Activated CD8-positive, alpha-beta memory T cell treated with anti-CD3 and anti-CD28 coated beads, Interleukin-2, amount 10 ng/mL, durations not matched to agents 7 days and 5 days (primary cell): ENCODE measurements around the gene TSPAN10. TPM values are rescaled to one million over a fixed set of nuclear protein-coding genes. Genes with fewer than 3 reads are reported as not detected.
"Not testable (repeated sequence)": the region's sequence is repeated elsewhere in the genome, so short reads cannot be mapped to it uniquely, and the experiment has no call there.

ENCODE experiments used
- ATAC-seq: fragments of 150-1000 bp; cut with Tn5 transposase; one replicate; pipeline ENCODE4 v1.10.0; 2021; ENCODE audit warnings: moderate library complexity
- CTCF ChIA-PET: fragments of 350-600 bp; sonication (Branson Sonifier 250); formaldehyde crosslinking; loops from one replicate; lab custom pipeline; 2021; ENCODE audit warnings: antibody characterized with exemption; lab: Charles Lee
- DNase-seq: peaks from one replicate; pipeline ENCODE4 v3.0.0-alpha.2; 2020
- H3K27ac Mint-ChIP-seq: one replicate; pipeline ENCODE4 v1.8.0; 2021; ENCODE audit warnings: mild to moderate bottlenecking, mixed read lengths
- H3K27me3 Mint-ChIP-seq: one replicate; pipeline ENCODE4 v1.8.0; 2021; ENCODE audit warnings: mixed read lengths
- H3K36me3 Mint-ChIP-seq: one replicate; pipeline ENCODE4 v1.8.0; 2021; ENCODE audit warnings: mild to moderate bottlenecking, mixed read lengths
- H3K4me1 Mint-ChIP-seq: one replicate; pipeline ENCODE4 v1.8.0; 2021; ENCODE audit warnings: mixed read lengths
- H3K4me3 Mint-ChIP-seq: one replicate; pipeline ENCODE4 v1.8.0; 2021; ENCODE audit warnings: mild to moderate bottlenecking, moderate library complexity, mixed read lengths
- H3K9me3 Mint-ChIP-seq: one replicate; pipeline ENCODE4 v1.8.0; 2022; ENCODE audit warnings: low read depth, mixed read lengths
- total RNA-seq, 2 experiments: library from RNA; stranded (reverse); gene quantifications; one replicate each; pipeline ENCODE4 v1.2.3, GENCODE V29; 2021

Gene TSPAN10
- total RNA-seq, 2 experiments from 2014 or later: 0.23 to 0.26 TPM

GRCh38 chr17:81673561-81674258 is 36.7 kb downstream of the TSPAN10 start:
- DNase-seq (no peak), ATAC-seq (no peak)
- peaks cover 29% of the 10 kb centered on the region for H3K36me3 Mint-ChIP-seq
- H3K27ac Mint-ChIP-seq: no peak overlapping the region
- peaks cover 10% of the 10 kb centered on the region for H3K4me1 Mint-ChIP-seq
- H3K9me3 Mint-ChIP-seq: no peaks in the 10 kb centered on the region
- H3K4me3 Mint-ChIP-seq: no peak overlapping the region
- no peaks in the 10 kb centered on the region for H3K27me3 Mint-ChIP-seq
- CTCF ChIA-PET: interaction anchor here (1.0 kb wide), 1 partner anchor 38 kb away, joined by 3 read pairs; no protein-coding TSS in a partner anchor

GRCh38 chr17:81675515-81676221 is 38.7 kb downstream of the TSPAN10 start:
- H3K27me3 Mint-ChIP-seq, H3K4me3 Mint-ChIP-seq, H3K4me1 Mint-ChIP-seq, H3K9me3 Mint-ChIP-seq, H3K27ac Mint-ChIP-seq, ATAC-seq: not testable (repeated sequence)
- H3K36me3 Mint-ChIP-seq: peaks cover 20% of the 10 kb centered on the region
- CTCF ChIA-PET: interaction anchor here (0.6 to 2.1 kb wide), 10 partner anchors 9 to 1102 kb away, joined by 3 to 7 read pairs (median 4); partner anchors contain the start of gene MRPL12
- DNase-seq: peak; percentile 55

GRCh38 chr17:81676906-81677305 is 39.9 kb downstream of the TSPAN10 start:
- H3K9me3 Mint-ChIP-seq: no peaks in the 10 kb centered on the region
- CTCF ChIA-PET: interaction anchor here (1.4 to 2.1 kb wide), 2 partner anchors 9 to 25 kb away, joined by 5 to 7 read pairs; partner anchors contain the start of gene MRPL12
- DNase-seq (no peak), ATAC-seq (no peak)
- H3K27ac Mint-ChIP-seq: no peak overlapping the region
- no peaks in the 10 kb centered on the region for H3K27me3 Mint-ChIP-seq
- no peak overlapping the region for H3K4me3 Mint-ChIP-seq
- H3K36me3 Mint-ChIP-seq: peaks cover 13% of the 10 kb centered on the region
- peaks cover 4% of the 10 kb centered on the region for H3K4me1 Mint-ChIP-seq

- Mint-ChIP-seq H3K9me3 (no peaks in the 10 kb centered on the region), H3K27me3 (no peaks in the 10 kb centered on the region), H3K36me3 (peaks cover 1% of the 10 kb centered on the region), H3K4me3 (no peak overlapping the region), H3K4me1 (peaks cover 20% of the 10 kb centered on the region), H3K27ac (no peak overlapping the region)
- no peak for DNase-seq
- CTCF ChIA-PET: no interaction called here
- ATAC-seq: no peak
These were observed 43.2 kb downstream of the TSPAN10 start for GRCh38 chr17:81680150-81680549.

- no peak for ATAC-seq
- H3K9me3 Mint-ChIP-seq: no peaks in the 10 kb centered on the region
- no peak for DNase-seq
- CTCF ChIA-PET: interaction anchor here (2.3 kb wide), 1 partner anchor 16 kb away, joined by 7 read pairs; the partner anchor contains the start of genes CCDC137 and OXLD1
- no peak overlapping the region for H3K4me3 Mint-ChIP-seq
- H3K27me3 Mint-ChIP-seq: no peaks in the 10 kb centered on the region
- H3K4me1 Mint-ChIP-seq: peaks cover 32% of the 10 kb centered on the region
- peaks cover 10% of the 10 kb centered on the region for H3K36me3 Mint-ChIP-seq
- H3K27ac Mint-ChIP-seq: no peak overlapping the region
These were observed 44.7 kb downstream of the TSPAN10 start for GRCh38 chr17:81681672-81682071.

GRCh38 chr17:81682565-81683207 is 45.7 kb downstream of the TSPAN10 start:
- Mint-ChIP-seq H3K36me3 (peaks cover 18% of the 10 kb centered on the region), H3K27ac (peak overlapping the region; percentile 83), H3K27me3 (no peaks in the 10 kb centered on the region), H3K4me3 (peak overlapping the region; percentile 81), H3K9me3 (no peaks in the 10 kb centered on the region), H3K4me1 (peaks cover 32% of the 10 kb centered on the region)
- DNase-seq (no peak), ATAC-seq (no peak)
- CTCF ChIA-PET: interaction anchor here (1.2 to 2.3 kb wide), 6 partner anchors 15 to 31 kb away, joined by 3 to 10 read pairs (median 7); partner anchors contain the start of genes CCDC137, MRPL12 and OXLD1

GRCh38 chr17:81683208-81683583 is 46.2 kb downstream of the TSPAN10 start:
- CTCF ChIA-PET: interaction anchor here (0.6 to 2.3 kb wide), 9 partner anchors 15 to 168 kb away, joined by 3 to 10 read pairs (median 6); partner anchors contain the start of genes CCDC137, MRPL12 and OXLD1
- peak overlapping the region; percentile 83 for H3K27ac Mint-ChIP-seq
- peak overlapping the region; percentile 81 for H3K4me3 Mint-ChIP-seq
- peaks cover 18% of the 10 kb centered on the region for H3K36me3 Mint-ChIP-seq
- ATAC-seq: no peak
- H3K4me1 Mint-ChIP-seq: peaks cover 32% of the 10 kb centered on the region
- no peaks in the 10 kb centered on the region for H3K27me3 Mint-ChIP-seq
- no peak for DNase-seq
- H3K9me3 Mint-ChIP-seq: no peaks in the 10 kb centered on the region

GRCh38 chr17:81683584-81684441 is 46.8 kb downstream of the TSPAN10 start, which contains the start of the genes ARL16 and HGS:
ARL16 (minus strand) TSS chr17:81683797; CDS start chr17:81683753, 44 bp downstream.
HGS (plus strand) TSS chr17:81684011; CDS start chr17:81684067, 56 bp downstream.
- Mint-ChIP-seq H3K27me3 (no peaks in the 10 kb centered on the region), H3K4me3 (peak within 1 kb of the TSS; percentile 81), H3K9me3 (no peaks in the 10 kb centered on the region), H3K36me3 (peaks cover 18% of the 10 kb centered on the region), H3K27ac (peak within 1 kb of the TSS; percentile 83), H3K4me1 (peaks cover 32% of the 10 kb centered on the region)
- DNase-seq: peak; percentile 98
- peak; percentile 98 for ATAC-seq
- CTCF ChIA-PET: interaction anchor here (0.6 to 2.3 kb wide), 11 partner anchors 8 to 354 kb away, joined by 3 to 10 read pairs (median 5); partner anchors contain the start of genes CCDC137, DCXR, MRPL12 and OXLD1

GRCh38 chr17:81684442-81684911 is 47.5 kb downstream of the TSPAN10 start:
- H3K9me3 Mint-ChIP-seq: no peaks in the 10 kb centered on the region
- peaks cover 32% of the 10 kb centered on the region for H3K4me1 Mint-ChIP-seq
- CTCF ChIA-PET: interaction anchor here (0.7 to 2.2 kb wide), 9 partner anchors 9 to 353 kb away, joined by 3 to 10 read pairs (median 4); partner anchors contain the start of genes DCXR and MRPL12
- peaks cover 22% of the 10 kb centered on the region for H3K36me3 Mint-ChIP-seq
- peak overlapping the region; percentile 81 for H3K4me3 Mint-ChIP-seq
- no peak for DNase-seq
- H3K27me3 Mint-ChIP-seq: no peaks in the 10 kb centered on the region
- ATAC-seq: no peak
- peak overlapping the region; percentile 71 for H3K27ac Mint-ChIP-seq

GRCh38 chr17:81685108-81685507 is 48.1 kb downstream of the TSPAN10 start:
- Mint-ChIP-seq H3K27me3 (no peaks in the 10 kb centered on the region), H3K36me3 (peaks cover 24% of the 10 kb centered on the region), H3K27ac (peak overlapping the region; percentile 71), H3K9me3 (no peaks in the 10 kb centered on the region), H3K4me3 (peak overlapping the region; percentile 81), H3K4me1 (peaks cover 32% of the 10 kb centered on the region)
- DNase-seq (no peak), ATAC-seq (no peak)
- CTCF ChIA-PET: interaction anchor here (0.7 to 2.2 kb wide), 9 partner anchors 9 to 353 kb away, joined by 3 to 10 read pairs (median 4); partner anchors contain the start of genes DCXR and MRPL12

- peaks cover 27% of the 10 kb centered on the region for H3K36me3 Mint-ChIP-seq
These were observed 49.6 kb downstream of the TSPAN10 start for GRCh38 chr17:81686614-81687013.

More at GRCh38 chr17:81686614-81687013, 49.6 kb downstream of the TSPAN10 start:
- Mint-ChIP-seq H3K27me3 (no peaks in the 10 kb centered on the region), H3K4me3 (no peak overlapping the region), H3K27ac (no peak overlapping the region), H3K4me1 (peaks cover 30% of the 10 kb centered on the region), H3K9me3 (no peaks in the 10 kb centered on the region)
- DNase-seq (no peak), ATAC-seq (no peak)
- CTCF ChIA-PET: interaction anchor here (1.9 kb wide), 1 partner anchor 16 kb away, joined by 9 read pairs; the partner anchor contains the start of gene MRPL12
